Measurements from ENCODE around the gene ARMC5. TPM values are rescaled to one million over a fixed set of nuclear protein-coding genes. Genes with fewer than 3 reads are reported as not detected.
"Not testable (repeated sequence)": the region's sequence is repeated elsewhere in the genome, so short reads cannot be mapped to it uniquely, and the experiment has no call there.

ARMC5 gene
- total and polyA plus RNA-seq, 9 of the 15 experiments (the other 6 are each of a cell fraction or from before 2014, with no cell fraction given) = 0.11 to 13.5 (median 2.1) TPM

DNA sequence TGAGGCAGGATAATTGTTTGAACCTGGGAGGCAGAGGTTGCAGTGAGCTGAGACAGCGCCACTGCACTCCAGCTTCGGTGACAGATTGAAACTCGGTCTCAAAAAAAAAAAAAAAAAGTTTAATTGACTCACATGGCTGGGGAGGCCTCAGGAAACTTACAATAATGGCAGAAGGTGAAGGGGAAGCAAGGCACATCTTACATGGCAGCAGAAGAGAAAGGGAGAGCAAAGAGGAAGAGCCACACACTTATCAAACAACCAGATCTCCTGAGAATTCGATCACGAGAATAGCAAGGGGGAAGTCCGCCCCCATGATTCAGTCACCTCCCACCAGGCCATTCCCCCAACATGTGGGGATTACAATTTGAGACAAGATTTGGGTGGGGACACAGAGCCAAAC is 13.4 kb upstream of the ARMC5 start:
- 47% methylated on average over 6 of the region's 6 CpGs for WGBS (ENCODE audit: insufficient coverage, low coverage, missing lambda C conversion rate)
- DNase-seq (ENCODE audit: extremely low read depth in 1 of 4, low spot score in 3 of 4); BruUV-seq (replicated peaks); FAIRE-seq; H3K27ac ChIP-seq (ENCODE audit: extremely low read depth, low read depth, low read length); ATAC-seq; H3K36me3 ChIP-seq (ENCODE audit: control insufficient read depth, insufficient read depth, low read length); H3K79me2 ChIP-seq (ENCODE audit: control insufficient read depth, insufficient read depth, low read length); H4K20me1 ChIP-seq (replicated peaks; ENCODE audit: control insufficient read depth, insufficient read depth, low read length); H3K9me1 ChIP-seq (ENCODE audit: control insufficient read depth, insufficient read depth, low read length); H3K9me3 ChIP-seq (replicated peaks; ENCODE audit: control insufficient read depth, insufficient read depth, low read depth, low read length); H3K27me3 ChIP-seq (ENCODE audit: control insufficient read depth in 2 of 2, insufficient read depth in 2 of 2, low read length in 2 of 2); H2AFZ ChIP-seq (ENCODE audit: low read depth, low read length); CTCF ChIA-PET (ENCODE audit: low intra/inter-chr PET ratio); H3K4me2 ChIP-seq (ENCODE audit: insufficient read depth, low read length); H3K4me3 ChIP-seq; H3K9ac ChIP-seq (ENCODE audit: insufficient read depth in 1 of 2, low read depth in 2 of 2, low read length in 2 of 2): not testable (repeated sequence)
- TF ChIP-seq TRIM24 (IDR thresholded peaks at IDR 0.05) = peak in 1 of 2 experiments; percentile 43; a peak in 1 of 4 replicates
- peak; percentile 93 for TF ChIP-seq ZNF431 (CRISPR knock-in tag; IDR thresholded peaks at IDR 0.05)
- intact Hi-C loops (cut with micrococcal nuclease) = loop anchor here (10.0 kb wide), 2 partner anchors 61 to 261 kb away; partner anchors contain the start of gene FUS
- in situ Hi-C loops (cut with MboI) = loop anchor here (25.0 kb wide), 1 partner anchor 459 kb away; the partner anchor contains the start of gene HSD3B7
- peaks cover 0 to 19% of the 10 kb centered on the region in 2 experiments; a peak in 2 of 5 replicates for H3K4me1 ChIP-seq (replicated peaks in 1 of 2; ENCODE audit: control insufficient read depth in 2 of 2, insufficient read depth in 2 of 2, low read length in 2 of 2)
- POLR2A ChIA-PET = interaction anchor here (1.7 kb wide), 1 partner anchor 9 kb away, joined by 4 read pairs; no protein-coding TSS in a partner anchor

DNA sequence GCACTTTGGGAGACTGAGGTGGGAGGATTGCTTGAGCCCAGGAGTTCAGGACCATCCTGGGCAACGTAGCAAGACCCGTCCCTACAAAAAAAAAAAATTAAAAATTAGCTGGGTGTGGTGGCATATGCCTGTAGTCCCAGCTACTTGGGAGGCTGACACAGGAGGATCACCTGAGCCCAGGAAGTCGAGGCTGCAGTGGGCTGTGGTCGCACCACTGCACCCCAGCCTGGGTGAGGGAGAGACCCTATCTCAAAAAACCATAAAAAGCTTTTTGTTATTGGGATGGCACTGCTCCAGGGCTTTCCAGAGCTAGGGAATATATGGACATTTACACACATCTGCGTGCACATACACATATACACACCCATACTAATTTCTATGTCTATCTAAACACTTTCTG is 8.1 kb upstream of the ARMC5 start:
- intact Hi-C loops (cut with micrococcal nuclease) = loop anchor here (5.0 to 10.0 kb wide), 3 partner anchors 49 to 496 kb away; partner anchors contain the start of gene SETD1A
- no peak overlapping the region; the same call in 1 of the 2 replicates for H3K4me2 ChIP-seq (ENCODE audit: insufficient read depth, low read length)

More for the DNA sequence above, 8.1 kb upstream of the ARMC5 start:
- WGBS (ENCODE audit: insufficient coverage, low coverage, missing lambda C conversion rate) = 62% methylated on average over 5 of the region's 5 CpGs
- no peaks in the 10 kb centered on the region for H3K9me1 ChIP-seq (ENCODE audit: control insufficient read depth, insufficient read depth, low read length)
- BruUV-seq (replicated peaks) = no TSS peak
- peaks cover 43% of the 10 kb centered on the region in 2 experiments for H3K4me1 ChIP-seq (replicated peaks in 1 of 2; ENCODE audit: control insufficient read depth in 2 of 2, insufficient read depth in 2 of 2, low read length in 2 of 2)
- H3K79me2 ChIP-seq (ENCODE audit: control insufficient read depth, insufficient read depth, low read length) = peaks cover 21% of the 10 kb centered on the region
- FAIRE-seq (no peak), ATAC-seq (no peak), DNase-seq (ENCODE audit: extremely low read depth in 1 of 4, low spot score in 3 of 4) (no peak)
- H3K9ac ChIP-seq (ENCODE audit: insufficient read depth in 1 of 2, low read depth in 2 of 2, low read length in 2 of 2) = no peak overlapping the region
- TF ChIP-seq ZNF146 (CRISPR knock-in tag; IDR thresholded peaks at IDR 0.05; ENCODE audit: unreplicated experiment) (no peak), ZNF134 (CRISPR knock-in tag; conservative IDR thresholded peaks at IDR 0.05) (no peak), CREB1 (IDR thresholded peaks at IDR 0.05) (no peak), CREB1 (CRISPR knock-in tag; IDR thresholded peaks at IDR 0.05) (no peak), RUNX1 (IDR thresholded peaks at IDR 0.05; ENCODE audit: low read depth) (no peak)
- TF ChIP-seq, protein P1, sequence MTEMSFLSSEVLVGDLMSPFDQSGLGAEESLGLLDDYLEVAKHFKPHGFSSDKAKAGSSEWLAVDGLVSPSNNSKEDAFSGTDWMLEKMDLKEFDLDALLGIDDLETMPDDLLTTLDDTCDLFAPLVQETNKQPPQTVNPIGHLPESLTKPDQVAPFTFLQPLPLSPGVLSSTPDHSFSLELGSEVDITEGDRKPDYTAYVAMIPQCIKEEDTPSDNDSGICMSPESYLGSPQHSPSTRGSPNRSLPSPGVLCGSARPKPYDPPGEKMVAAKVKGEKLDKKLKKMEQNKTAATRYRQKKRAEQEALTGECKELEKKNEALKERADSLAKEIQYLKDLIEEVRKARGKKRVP (CRISPR knock-in tag; IDR thresholded peaks at IDR 0.05) = no peak
- H3K36me3 ChIP-seq (ENCODE audit: control insufficient read depth, insufficient read depth, low read length) = peaks cover 11% of the 10 kb centered on the region; the same call in 1 of the 3 replicates
- H2AFZ ChIP-seq (ENCODE audit: low read depth, low read length) = peak overlapping the region; percentile 59; the same call in 1 of the 2 replicates
- no peaks in the 10 kb centered on the region for H3K9me3 ChIP-seq (replicated peaks; ENCODE audit: control insufficient read depth, insufficient read depth, low read depth, low read length)
- no peaks in the 10 kb centered on the region for H4K20me1 ChIP-seq (replicated peaks; ENCODE audit: control insufficient read depth, insufficient read depth, low read length)
- CTCF ChIA-PET (ENCODE audit: low intra/inter-chr PET ratio) = no interaction called here
- POLR2A ChIA-PET = interaction anchor here (0.8 to 1.9 kb wide), 7 partner anchors 9 to 301 kb away, joined by 3 to 10 read pairs (median 4); partner anchors contain the start of gene ZNF843
- no peak overlapping the region for H3K27ac ChIP-seq (ENCODE audit: extremely low read depth, low read depth, low read length)
- no peaks in the 10 kb centered on the region for H3K27me3 ChIP-seq (ENCODE audit: control insufficient read depth in 2 of 2, insufficient read depth in 2 of 2, low read length in 2 of 2)
- in situ Hi-C loops (cut with MboI) = loop anchor here (10.0 kb wide), 1 partner anchor 244 kb away; no protein-coding TSS in a partner anchor
- H3K4me3 ChIP-seq = no peak overlapping the region
